Activated CD8-positive, alpha-beta T cell treated with anti-CD3 and anti-CD28 coated beads, Interleukin-2, amount 10 ng/mL, durations not matched to agents 7 days and 5 days (primary cell): ENCODE results near the gene SERTAD4. TPM values are rescaled to one million over a fixed set of nuclear protein-coding genes. Genes with fewer than 3 reads are reported as not detected.

Experiments used
- ATAC-seq: fragments of 150-1000 bp; cut with Tn5 transposase; one replicate; pipeline ENCODE4 v1.10.0; 2021; ENCODE audit warnings: moderate library complexity
- CTCF ChIA-PET: fragments of 350-600 bp; sonication (Branson Sonifier 250); formaldehyde crosslinking; loops from one replicate; lab custom pipeline; 2021; ENCODE audit warnings: antibody characterized with exemption; lab: Charles Lee
- POLR2A ChIA-PET: fragments of 350-600 bp; sonication (Branson Sonifier 250); formaldehyde crosslinking; loops from one replicate; lab custom pipeline; 2021; ENCODE audit warnings: antibody characterized with exemption; lab: Charles Lee
- DNase-seq: peaks from one replicate; pipeline ENCODE4 v3.0.0-alpha.2; 2020
- H3K27ac Mint-ChIP-seq: one replicate; pipeline ENCODE4 v1.8.0; 2021; ENCODE audit warnings: mild to moderate bottlenecking, mixed read lengths
- H3K27me3 Mint-ChIP-seq: one replicate; pipeline ENCODE4 v1.8.0; 2021; ENCODE audit warnings: low read depth, mixed read lengths
- H3K36me3 Mint-ChIP-seq: one replicate; pipeline ENCODE4 v1.8.0; 2021; ENCODE audit warnings: low read depth, mixed read lengths
- H3K4me1 Mint-ChIP-seq: one replicate; pipeline ENCODE4 v1.8.0; 2021; ENCODE audit warnings: low read depth, mixed read lengths
- H3K4me3 Mint-ChIP-seq: one replicate; pipeline ENCODE4 v1.8.0; 2021; ENCODE audit warnings: mild to moderate bottlenecking, mixed read lengths
- H3K9me3 Mint-ChIP-seq: one replicate; pipeline ENCODE4 v1.8.0; 2022; ENCODE audit warnings: mixed read lengths; ENCODE audit not compliant: insufficient read depth
- total RNA-seq, 2 experiments: library from RNA; stranded (reverse); gene quantifications; one replicate each; pipeline ENCODE4 v1.2.3, GENCODE V29; 2021

SERTAD4 gene
- total RNA-seq, 2 experiments from 2014 or later = not detected

GRCh38 chr1:210234329-210234757, 1.7 kb downstream of the SERTAD4 start:
- Mint-ChIP-seq H3K36me3 (no peaks in the 10 kb centered on the region), H3K4me3 (no peak overlapping the region), H3K4me1 (peaks cover 7% of the 10 kb centered on the region), H3K27me3 (peaks cover 60% of the 10 kb centered on the region), H3K27ac (no peak overlapping the region), H3K9me3 (no peaks in the 10 kb centered on the region)
- DNase-seq = no peak
- ATAC-seq = no peak
- CTCF ChIA-PET = interaction anchor here (0.5 to 1.2 kb wide), 2 partner anchors 92 to 165 kb away, joined by 3 read pairs; no protein-coding TSS in a partner anchor
- POLR2A ChIA-PET = interaction anchor here (1.0 kb wide), 1 partner anchor 166 kb away, joined by 3 read pairs; no protein-coding TSS in a partner anchor

- Mint-ChIP-seq H3K27me3 (peaks cover 64% of the 10 kb centered on the region), H3K36me3 (no peaks in the 10 kb centered on the region), H3K27ac (no peak overlapping the region), H3K9me3 (no peaks in the 10 kb centered on the region), H3K4me1 (peaks cover 7% of the 10 kb centered on the region), H3K4me3 (no peak overlapping the region)
- ATAC-seq (no peak), DNase-seq (no peak)
- ChIA-PET CTCF (no interaction called here), POLR2A (no interaction called here)
Observed at GRCh38 chr1:210235363-210236053, 2.9 kb downstream of the SERTAD4 start.

GRCh38 chr1:210236386-210236839, 3.8 kb downstream of the SERTAD4 start:
- no peak for ATAC-seq
- ChIA-PET CTCF (no interaction called here), POLR2A (no interaction called here)
- Mint-ChIP-seq H3K27ac (no peak overlapping the region), H3K4me1 (peaks cover 7% of the 10 kb centered on the region), H3K27me3 (peaks cover 63% of the 10 kb centered on the region), H3K9me3 (no peaks in the 10 kb centered on the region), H3K4me3 (no peak overlapping the region), H3K36me3 (no peaks in the 10 kb centered on the region)
- DNase-seq = no peak

- H3K4me3 Mint-ChIP-seq = no peak overlapping the region
- no peaks in the 10 kb centered on the region for H3K36me3 Mint-ChIP-seq
- POLR2A ChIA-PET = no interaction called here
- no peak for ATAC-seq
- CTCF ChIA-PET = no interaction called here
- H3K9me3 Mint-ChIP-seq = no peaks in the 10 kb centered on the region
- peaks cover 7% of the 10 kb centered on the region for H3K4me1 Mint-ChIP-seq
- H3K27ac Mint-ChIP-seq = no peak overlapping the region
- H3K27me3 Mint-ChIP-seq = peaks cover 64% of the 10 kb centered on the region
- DNase-seq = no peak
Observed at GRCh38 chr1:210236840-210237409, 4.3 kb downstream of the SERTAD4 start.

GRCh38 chr1:210237479-210237878, 4.9 kb downstream of the SERTAD4 start:
- no peak overlapping the region for H3K27ac Mint-ChIP-seq
- ChIA-PET CTCF (no interaction called here), POLR2A (no interaction called here)
- no peaks in the 10 kb centered on the region for H3K9me3 Mint-ChIP-seq
- peaks cover 6% of the 10 kb centered on the region for H3K4me1 Mint-ChIP-seq
- H3K4me3 Mint-ChIP-seq = no peak overlapping the region
- H3K27me3 Mint-ChIP-seq = peaks cover 62% of the 10 kb centered on the region
- no peaks in the 10 kb centered on the region for H3K36me3 Mint-ChIP-seq
- no peak for ATAC-seq
- no peak for DNase-seq

GRCh38 chr1:210237981-210238380, 5.4 kb downstream of the SERTAD4 start:
- CTCF ChIA-PET = no interaction called here
- Mint-ChIP-seq H3K4me3 (no peak overlapping the region), H3K4me1 (peaks cover 6% of the 10 kb centered on the region), H3K36me3 (no peaks in the 10 kb centered on the region), H3K27ac (no peak overlapping the region), H3K27me3 (peaks cover 64% of the 10 kb centered on the region), H3K9me3 (no peaks in the 10 kb centered on the region)
- DNase-seq (no peak), ATAC-seq (no peak)
- POLR2A ChIA-PET = no interaction called here

- CTCF ChIA-PET = interaction anchor here (0.7 kb wide), 1 partner anchor 11 kb away, joined by 3 read pairs; no protein-coding TSS in a partner anchor
- POLR2A ChIA-PET = no interaction called here
- DNase-seq (no peak), ATAC-seq (no peak)
- Mint-ChIP-seq H3K27ac (no peak overlapping the region), H3K9me3 (no peaks in the 10 kb centered on the region), H3K27me3 (peaks cover 66% of the 10 kb centered on the region), H3K36me3 (no peaks in the 10 kb centered on the region), H3K4me3 (no peak overlapping the region), H3K4me1 (no peaks in the 10 kb centered on the region)
Observed at GRCh38 chr1:210239349-210240111, 6.9 kb downstream of the SERTAD4 start.

- H3K9me3 Mint-ChIP-seq = no peaks in the 10 kb centered on the region
- no peak overlapping the region for H3K27ac Mint-ChIP-seq
- H3K4me3 Mint-ChIP-seq = no peak overlapping the region
- ChIA-PET CTCF (no interaction called here), POLR2A (no interaction called here)
- H3K27me3 Mint-ChIP-seq = peaks cover 69% of the 10 kb centered on the region
- no peak for ATAC-seq
- H3K4me1 Mint-ChIP-seq = no peaks in the 10 kb centered on the region
- no peaks in the 10 kb centered on the region for H3K36me3 Mint-ChIP-seq
- no peak for DNase-seq
Observed at GRCh38 chr1:210241121-210241520, 8.5 kb downstream of the SERTAD4 start.

GRCh38 chr1:210244746-210245367, 12.3 kb downstream of the SERTAD4 start:
- Mint-ChIP-seq H3K36me3 (no peaks in the 10 kb centered on the region), H3K4me3 (no peak overlapping the region), H3K9me3 (no peaks in the 10 kb centered on the region), H3K27me3 (peaks cover 71% of the 10 kb centered on the region), H3K4me1 (no peaks in the 10 kb centered on the region), H3K27ac (no peak overlapping the region)
- ATAC-seq = no peak
- ChIA-PET POLR2A (no interaction called here), CTCF (interaction anchor here (0.9 kb wide), 1 partner anchor 15 kb away, joined by 3 read pairs; no protein-coding TSS in a partner anchor)
- no peak for DNase-seq

- ChIA-PET CTCF (interaction anchor here (1.2 kb wide), 1 partner anchor 14 kb away, joined by 3 read pairs; no protein-coding TSS in a partner anchor), POLR2A (no interaction called here)
- ATAC-seq = no peak
Observed at GRCh38 chr1:210246447-210246846, 13.9 kb downstream of the SERTAD4 start.

GRCh38 chr1:210248341-210248740, 15.7 kb downstream of the SERTAD4 start:
- no peaks in the 10 kb centered on the region for H3K9me3 Mint-ChIP-seq
- H3K36me3 Mint-ChIP-seq = no peaks in the 10 kb centered on the region
- DNase-seq (no peak), ATAC-seq (no peak)
- ChIA-PET CTCF (no interaction called here), POLR2A (no interaction called here)
- peaks cover 69% of the 10 kb centered on the region for H3K27me3 Mint-ChIP-seq
- no peak overlapping the region for H3K4me3 Mint-ChIP-seq
- H3K4me1 Mint-ChIP-seq = peaks cover 6% of the 10 kb centered on the region
- H3K27ac Mint-ChIP-seq = no peak overlapping the region

More at GRCh38 chr1:210246447-210246846, 13.9 kb downstream of the SERTAD4 start:
- Mint-ChIP-seq H3K4me3 (no peak overlapping the region), H3K27ac (no peak overlapping the region), H3K9me3 (no peaks in the 10 kb centered on the region), H3K36me3 (no peaks in the 10 kb centered on the region), H3K27me3 (peaks cover 68% of the 10 kb centered on the region), H3K4me1 (peaks cover 2% of the 10 kb centered on the region)
- DNase-seq = no peak
